ENCODE data around the gene TAF9. TPM values are rescaled to one million over a fixed set of nuclear protein-coding genes. Genes with fewer than 3 reads are reported as not detected.

Gene TAF9
- total and polyA plus RNA-seq, 2 of the 13 experiments (the other 11 are each of a cell fraction or from before 2014, with no cell fraction given), result 113 to 218 TPM

GRCh38 chr5:69369340-69370121 is at the start of gene TAF9, which contains the start of the genes AK6 and RAD17 (continued):
- TF ChIP-seq ZNF318 (CRISPR knock-in tag; IDR thresholded peaks at IDR 0.05) (peak; percentile 62; the same call in 1 of the 2 replicates), CENPX (CRISPR knock-in tag; IDR thresholded peaks at IDR 0.05) (no peak), JUND (CRISPR knock-in tag; IDR thresholded peaks at IDR 0.05) (no peak), ZNF30 (CRISPR knock-in tag; IDR thresholded peaks at IDR 0.05) (no peak), KDM5A (IDR thresholded peaks at IDR 0.05; ENCODE audit: borderline replicate concordance, low read length) (peak; percentile 87), BORCS8-MEF2B (CRISPR knock-in tag; IDR thresholded peaks at IDR 0.05) (no peak; the same call in 1 of the 2 replicates), ZNF501 (CRISPR knock-in tag; IDR thresholded peaks at IDR 0.05) (peak; percentile 74; the same call in 1 of the 2 replicates), CREB3 (CRISPR knock-in tag; IDR thresholded peaks at IDR 0.05) (0 out of 2 replicates have a peak, but pooled peaks have one; percentile 29), GTF3A (CRISPR knock-in tag; conservative IDR thresholded peaks at IDR 0.05) (peak; percentile 88; the same call in 1 of the 2 replicates), ZNF414 (CRISPR knock-in tag; IDR thresholded peaks at IDR 0.05) (0 out of 2 replicates have a peak, but pooled peaks have one; percentile 59)
- TF ChIP-seq, protein P1, sequence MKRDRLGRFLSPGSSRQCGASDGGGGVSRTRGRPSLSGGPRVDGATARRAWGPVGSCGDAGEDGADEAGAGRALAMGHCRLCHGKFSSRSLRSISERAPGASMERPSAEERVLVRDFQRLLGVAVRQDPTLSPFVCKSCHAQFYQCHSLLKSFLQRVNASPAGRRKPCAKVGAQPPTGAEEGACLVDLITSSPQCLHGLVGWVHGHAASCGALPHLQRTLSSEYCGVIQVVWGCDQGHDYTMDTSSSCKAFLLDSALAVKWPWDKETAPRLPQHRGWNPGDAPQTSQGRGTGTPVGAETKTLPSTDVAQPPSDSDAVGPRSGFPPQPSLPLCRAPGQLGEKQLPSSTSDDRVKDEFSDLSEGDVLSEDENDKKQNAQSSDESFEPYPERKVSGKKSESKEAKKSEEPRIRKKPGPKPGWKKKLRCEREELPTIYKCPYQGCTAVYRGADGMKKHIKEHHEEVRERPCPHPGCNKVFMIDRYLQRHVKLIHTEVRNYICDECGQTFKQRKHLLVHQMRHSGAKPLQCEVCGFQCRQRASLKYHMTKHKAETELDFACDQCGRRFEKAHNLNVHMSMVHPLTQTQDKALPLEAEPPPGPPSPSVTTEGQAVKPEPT (CRISPR knock-in tag; IDR thresholded peaks at IDR 0.05; ENCODE audit: low read depth), result peak; percentile 28; the same call in 1 of the 2 replicates
